Measurements from ENCODE around the gene PPFIA1. TPM values are rescaled to one million over a fixed set of nuclear protein-coding genes. Genes with fewer than 3 reads are reported as not detected.

The PPFIA1 gene
- total and polyA plus RNA-seq, 10 of the 15 experiments (the other 5 are each of a cell fraction or from before 2014, with no cell fraction given), result 5.2 to 26.2 (median 15.8) TPM

- DNase-seq (ENCODE audit: low read depth, low spot score), result no peak
- no peak for FAIRE-seq
- no peaks in the 10 kb centered on the region; the same call in 2 of the 3 replicates for H3K9me3 ChIP-seq (replicated peaks; ENCODE audit: control insufficient read depth, insufficient read depth, low read length)
- no TSS peak for BruUV-seq (replicated peaks)
- no peaks in the 10 kb centered on the region for H3K4me1 ChIP-seq (ENCODE audit: control insufficient read depth, insufficient read depth, low read length)
- H3K4me3 ChIP-seq, result no peak overlapping the region
- no peaks in the 10 kb centered on the region for H4K20me1 ChIP-seq (ENCODE audit: control insufficient read depth, insufficient read depth)
- no peak for TF ChIP-seq ESRRA (IDR thresholded peaks at IDR 0.05; ENCODE audit: low read length)
- TF ChIP-seq HDAC2 (IDR thresholded peaks at IDR 0.05), result no peak
- no peak for TF ChIP-seq SMAD1 (IDR thresholded peaks at IDR 0.05; ENCODE audit: low read depth, partially characterized antibody)
- TF ChIP-seq ZBED1 (IDR thresholded peaks at IDR 0.05; ENCODE audit: borderline replicate concordance), result no peak
- no peak for TF ChIP-seq EP300 (IDR thresholded peaks at IDR 0.05; ENCODE audit: borderline replicate concordance in 1 of 2, control insufficient read depth in 1 of 2, low read depth in 2 of 2, low read length in 2 of 2)
- no peak for TF ChIP-seq RAD21 (IDR thresholded peaks at IDR 0.05; ENCODE audit: insufficient read depth, low read depth, low read length)
- no peak for TF ChIP-seq NFYA (IDR thresholded peaks at IDR 0.05; ENCODE audit: borderline replicate concordance, low read depth, low read length)
- TF ChIP-seq NFIC (IDR thresholded peaks at IDR 0.05; ENCODE audit: low read depth, low read length), result no peak
- no peak for TF ChIP-seq RFX5 (IDR thresholded peaks at IDR 0.05; ENCODE audit: low read depth, low read length)
- TF ChIP-seq KLF5 (IDR thresholded peaks at IDR 0.05; ENCODE audit: partially characterized antibody), result no peak
- no peak for TF ChIP-seq EGR1 (IDR thresholded peaks at IDR 0.05; ENCODE audit: borderline replicate concordance in 1 of 2, low read depth in 2 of 2, low read length in 2 of 2)
- TF ChIP-seq JUND (IDR thresholded peaks at IDR 0.05; ENCODE audit: low read depth, low read length), result no peak
- TF ChIP-seq KAT2A (conservative IDR thresholded peaks at IDR 0.05; ENCODE audit: control insufficient read depth, low read depth, low read length), result no peak
- no peak for TF ChIP-seq TAF1 (IDR thresholded peaks at IDR 0.05; ENCODE audit: borderline replicate concordance, low read depth, low read length)
- H3K27me3 ChIP-seq (replicated peaks in 1 of 2; ENCODE audit: control insufficient read depth in 2 of 2, insufficient read depth in 2 of 2, low read length in 1 of 2), result no peaks in the 10 kb centered on the region
- in situ Hi-C loops (cut with MboI) (no loop called here), intact Hi-C loops (cut with micrococcal nuclease; ENCODE audit: unreplicated experiment) (no loop called here)
- no peak overlapping the region for H3K4me2 ChIP-seq (ENCODE audit: control insufficient read depth, insufficient read depth)
- H3K36me3 ChIP-seq (ENCODE audit: control insufficient read depth in 2 of 2, insufficient read depth in 2 of 2, low read length in 1 of 2), result no peaks in the 10 kb centered on the region; a peak in 1 of 4 replicates
- H3K79me2 ChIP-seq (ENCODE audit: control insufficient read depth, insufficient read depth, low read length), result no peaks in the 10 kb centered on the region
- H2AFZ ChIP-seq (ENCODE audit: control insufficient read depth, low read depth, low read length), result no peak overlapping the region
- POLR2A ChIA-PET, result no interaction called here
- 75% methylated on average over 25 of the region's 25 CpGs for WGBS (ENCODE audit: insufficient coverage, insufficient replicate concordance, low lambda C conversion rate, missing lambda C conversion rate)
- SMC1A ChIA-PET (ENCODE audit: uncharacterized antibody, unreplicated experiment), result no interaction called here
- CTCF ChIA-PET, result interaction anchor here (0.8 kb wide), 1 partner anchor 38 kb away, joined by 3 read pairs; no protein-coding TSS in a partner anchor
- RAD21 ChIA-PET (ENCODE audit: unreplicated experiment), result no interaction called here
- H3K9ac ChIP-seq (ENCODE audit: control insufficient read depth, insufficient read depth, low read length), result no peak overlapping the region
- H3K27ac ChIP-seq (ENCODE audit: control insufficient read depth, insufficient read depth), result no peak overlapping the region
- ATAC-seq, result no peak
Observed at GRCh38 chr11:70415642-70416395, 145.3 kb downstream of the PPFIA1 start.

Data from GM12878 (cell line).